HEK293 (cell line): ENCODE measurements around the gene ACOT12.

ENCODE experiments used
- ATF2 ChIP-seq: fragments of 450-650 bp; formaldehyde crosslinking; IDR thresholded peaks from 2 replicates; pipeline ENCODE4 v1.5.1; 2016; ENCODE audit warnings: missing biosample characterization, missing genetic modification characterization, low read depth
- CTCF ChIP-seq: fragments of 450-650 bp; formaldehyde crosslinking; IDR thresholded peaks from 2 replicates; pipeline ENCODE4 v1.5.1; 2016; ENCODE audit warnings: missing biosample characterization, missing genetic modification characterization
- HOXA7 ChIP-seq: sonication (generic); formaldehyde crosslinking; IDR thresholded peaks from 2 replicates; pipeline ENCODE4 v1.8.1; 2022; ENCODE audit warnings: missing genetic modification reagents, borderline replicate concordance
- REST ChIP-seq: fragments of 450-650 bp; formaldehyde crosslinking; IDR thresholded peaks from 2 replicates; pipeline ENCODE4 v1.5.1; 2016; ENCODE audit warnings: missing biosample characterization, missing genetic modification characterization
- SALL2 ChIP-seq: fragments of 450-650 bp; formaldehyde crosslinking; IDR thresholded peaks from 2 replicates; pipeline ENCODE4 v1.5.0; 2017; ENCODE audit warnings: missing biosample characterization, mild to moderate bottlenecking, missing genetic modification characterization, borderline replicate concordance
- SETDB1 ChIP-seq: IDR thresholded peaks from one replicate; pipeline ENCODE4 v1.6.1; 2017; ENCODE audit warnings: mild to moderate bottlenecking, low read length, moderate library complexity, mixed read lengths; ENCODE audit not compliant: insufficient read length
- ZNF202 ChIP-seq: fragments of 450-650 bp; formaldehyde crosslinking; IDR thresholded peaks from 2 replicates; pipeline ENCODE4 v1.5.1; 2016; ENCODE audit warnings: missing biosample characterization, missing genetic modification characterization, borderline replicate concordance
- ZNF776 ChIP-seq: fragments of 450-650 bp; formaldehyde crosslinking; IDR thresholded peaks from 2 replicates; pipeline ENCODE4 v1.5.0; 2017; ENCODE audit warnings: missing biosample characterization, missing genetic modification characterization, borderline replicate concordance
- ZSCAN5A ChIP-seq: fragments of 450-650 bp; formaldehyde crosslinking; IDR thresholded peaks from 2 replicates; pipeline ENCODE4 v1.5.1; 2016; ENCODE audit warnings: missing biosample characterization, missing genetic modification characterization
- ZXDB ChIP-seq: fragments of 450-650 bp; formaldehyde crosslinking; IDR thresholded peaks from 2 replicates; pipeline ENCODE4 v1.5.1; 2016; ENCODE audit warnings: missing biosample characterization, missing genetic modification characterization

- TF ChIP-seq CTCF (tag by site-specific recombination) (no peak), ZNF776 (tag by site-specific recombination) (no peak), REST (tag by site-specific recombination) (no peak), SETDB1 (no peak), ZXDB (no peak), ATF2 (tag by site-specific recombination) (no peak), HOXA7 (no peak), SALL2 (tag by site-specific recombination) (no peak), ZSCAN5A (tag by site-specific recombination) (no peak), ZNF202 (no peak)
These were observed 528 bp downstream of the ACOT12 start for GRCh38 chr5:81393430-81393782.
